ENCODE results near the gene SCNN1B. TPM values are rescaled to one million over a fixed set of nuclear protein-coding genes. Genes with fewer than 3 reads are reported as not detected.

SCNN1B gene
- total and polyA plus RNA-seq, 9 donors: 0.13 to 2.5 (median 1.0) TPM; not detected in 1

GRCh38 chr16:23288209-23288608, 13.9 kb upstream of the SCNN1B start:
- no peak for TF ChIP-seq EP300 (IDR thresholded peaks at IDR 0.05)
- TF ChIP-seq POLR2A (IDR thresholded peaks at IDR 0.05): no peak
- no peak for TF ChIP-seq CTCF (IDR thresholded peaks at IDR 0.05)
- Histone ChIP-seq H3K4me3 (no peak overlapping the region), H3K27ac (no peak overlapping the region), H3K27me3 (no peaks in the 10 kb centered on the region), H3K36me3 (no peaks in the 10 kb centered on the region), H3K4me1 (ENCODE audit: insufficient read depth) (no peaks in the 10 kb centered on the region), H3K9me3 (no peaks in the 10 kb centered on the region)
- intact Hi-C loops (cut with DNase I): no loop called here
- DNase-seq: no peak
- WGBS, 3 donors: 61 to 72% (median 65%) methylated on average over 3 of the region's 3 CpGs

DNA sequence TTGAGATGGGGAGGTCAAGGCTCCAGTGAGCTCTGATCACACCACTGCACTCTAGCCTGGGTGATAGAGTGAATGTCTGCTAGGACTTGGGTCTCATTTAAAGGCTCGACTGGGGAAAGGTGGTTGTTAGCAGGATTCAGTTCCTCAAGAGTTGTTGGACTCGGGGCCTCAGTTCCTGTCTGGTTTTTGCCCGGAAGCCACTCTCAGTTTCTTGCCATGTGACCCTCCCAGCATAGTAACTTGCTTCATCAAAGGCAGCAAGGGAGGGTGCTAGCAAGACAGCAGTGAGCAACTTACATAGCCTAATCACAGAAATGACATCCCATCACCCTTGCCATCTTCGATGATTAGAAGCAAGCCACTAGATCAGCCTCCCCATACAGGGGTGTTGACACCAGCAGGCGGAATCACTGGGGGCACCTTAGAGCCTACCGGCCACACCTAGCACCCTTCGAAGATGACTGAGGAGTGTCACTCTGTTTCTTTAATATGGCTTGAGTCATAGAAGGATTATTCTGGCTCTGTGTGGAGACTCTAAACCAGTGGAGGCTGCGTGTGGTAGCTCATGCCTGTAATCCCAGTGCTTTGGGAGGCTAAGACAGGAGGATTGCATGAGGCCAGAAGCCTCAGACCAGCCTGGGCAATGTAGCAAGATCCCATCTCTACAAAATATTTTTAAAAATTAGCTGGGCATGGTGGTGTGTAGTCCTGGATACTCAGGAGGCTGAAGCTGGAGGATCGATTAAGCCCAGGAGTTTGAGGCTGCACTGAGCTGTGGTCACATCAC, 13.2 kb upstream of the SCNN1B start:
- no peak for TF ChIP-seq POLR2A (IDR thresholded peaks at IDR 0.05)
- TF ChIP-seq EP300 (IDR thresholded peaks at IDR 0.05): no peak
- Histone ChIP-seq H3K27me3 (no peaks in the 10 kb centered on the region), H3K4me3 (no peak overlapping the region), H3K9me3 (no peaks in the 10 kb centered on the region), H3K36me3 (no peaks in the 10 kb centered on the region), H3K27ac (no peak overlapping the region), H3K4me1 (ENCODE audit: insufficient read depth) (no peaks in the 10 kb centered on the region)
- intact Hi-C loops (cut with DNase I): no loop called here
- WGBS, 3 donors: 82 to 86% (median 83%) methylated on average over 9 of the region's 9 CpGs
- no peak for DNase-seq

DNA sequence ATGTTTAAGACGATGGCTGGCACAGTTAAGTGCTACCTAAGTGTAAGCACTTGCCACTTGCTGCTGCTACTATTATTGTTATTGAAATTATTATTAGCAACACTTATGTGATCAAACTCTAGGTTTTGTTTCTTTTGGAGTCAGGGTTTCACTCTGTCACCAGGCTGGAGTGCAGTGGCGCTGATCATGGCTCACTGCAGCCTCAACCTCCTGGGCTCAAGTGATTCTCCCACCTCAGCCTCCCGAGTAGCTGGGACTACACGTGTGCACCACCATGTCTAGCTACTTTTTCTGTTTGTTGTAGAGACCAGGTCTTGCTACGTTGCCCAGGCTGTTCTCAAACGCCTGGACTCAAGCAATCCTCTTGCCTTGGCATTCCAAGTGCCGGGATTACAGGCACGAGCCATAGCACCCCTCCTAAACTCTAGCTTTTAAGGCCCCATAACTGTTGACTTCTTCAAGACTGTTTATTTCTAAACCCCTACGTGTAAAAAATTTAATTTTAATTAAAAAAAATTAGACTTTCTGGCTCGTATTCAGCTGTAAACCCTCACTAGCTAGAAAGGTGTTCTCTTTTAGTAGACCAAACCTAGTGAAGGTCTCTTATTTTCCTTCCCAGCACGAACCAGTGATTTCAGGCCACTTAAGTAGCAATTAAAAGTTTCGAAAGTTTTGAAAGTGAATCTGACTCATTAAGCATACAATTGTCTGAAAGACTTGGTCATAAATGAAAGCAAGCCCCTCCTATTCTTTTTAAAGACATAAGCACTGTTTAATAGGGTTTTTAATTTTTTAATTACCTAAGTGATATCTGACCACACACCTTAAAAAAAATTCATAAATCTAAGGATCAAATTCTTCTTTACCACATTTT, 11.7 kb upstream of the SCNN1B start:
- no peak for TF ChIP-seq POLR2A (IDR thresholded peaks at IDR 0.05)
- TF ChIP-seq CTCF (IDR thresholded peaks at IDR 0.05): no peak
- TF ChIP-seq EP300 (IDR thresholded peaks at IDR 0.05): no peak
- no peaks in the 10 kb centered on the region for H3K27me3 ChIP-seq
- no peaks in the 10 kb centered on the region for H3K9me3 ChIP-seq
- 66 to 74% (median 67%) methylated on average over 12 of the region's 12 CpGs for WGBS, 3 donors
- intact Hi-C loops (cut with DNase I): no loop called here
- H3K36me3 ChIP-seq: no peaks in the 10 kb centered on the region
- H3K4me3 ChIP-seq: no peak overlapping the region
- no peaks in the 10 kb centered on the region for H3K4me1 ChIP-seq (ENCODE audit: insufficient read depth)
- DNase-seq: no peak
- no peak overlapping the region for H3K27ac ChIP-seq

GRCh38 chr16:23293016-23293415, 9.1 kb upstream of the SCNN1B start:
- H3K27ac ChIP-seq: no peak overlapping the region
- DNase-seq: no peak
- 87 to 90% (median 89%) methylated on average over 6 of the region's 6 CpGs for WGBS, 3 donors
- no peaks in the 10 kb centered on the region for H3K27me3 ChIP-seq
- intact Hi-C loops (cut with DNase I): no loop called here
- H3K9me3 ChIP-seq: no peaks in the 10 kb centered on the region
- TF ChIP-seq EP300 (IDR thresholded peaks at IDR 0.05) (no peak), CTCF (IDR thresholded peaks at IDR 0.05) (no peak)
- no peaks in the 10 kb centered on the region for H3K4me1 ChIP-seq (ENCODE audit: insufficient read depth)
- no peak overlapping the region for H3K4me3 ChIP-seq
- no peaks in the 10 kb centered on the region for H3K36me3 ChIP-seq
